Adrenal gland (tissue), 12 donors: ENCODE data around the gene DLK1. TPM values are rescaled to one million over a fixed set of nuclear protein-coding genes. Genes with fewer than 3 reads are reported as not detected.

Source experiments
- DNase-seq, 7 donors: peaks; one replicate each; pipeline ENCODE4 v3.0.0-alpha.2; 2019 to 2020
- H3K27ac ChIP-seq, 5 donors: fragments of 200-600 bp; sonication (generic) in 4 of 5; 1 replicate in 3 of 5; 2 replicates in 2 of 5; pipeline versions ENCODE4 v1.5.1 to v1.8.0; 2016 to 2020; ENCODE audit warnings: mild to moderate bottlenecking in 1 of 5
- H3K27me3 ChIP-seq: fragments of 200-600 bp; 2 replicates; pipeline ENCODE4 v1.8.0; 2021
- H3K36me3 ChIP-seq, 2 donors: fragments of 200-600 bp; replicated peaks in 1 of 2; 1 replicate in 1 of 2; 2 replicates in 1 of 2; pipeline versions ENCODE4 v1.5.1 to v1.8.0; 2018 to 2022
- H3K4me1 ChIP-seq, 2 donors: fragments of 200-600 bp; replicated peaks in 1 of 2; 1 replicate in 1 of 2; 2 replicates in 1 of 2; pipeline versions ENCODE4 v1.5.1 to v1.8.0; 2018 to 2021
- H3K4me3 ChIP-seq, 4 donors: fragments of 200-600 bp; sonication (generic) in 3 of 4; one replicate each; pipeline ENCODE4 v1.5.1; 2016 to 2018
- H3K9me3 ChIP-seq, 3 donors: fragments of 200-600 bp; sonication (generic) in 1 of 3; replicated peaks in 1 of 3; 1 replicate in 2 of 3; 2 replicates in 1 of 3; pipeline versions ENCODE4 v1.5.1 to v1.8.0; 2016 to 2021
- POLR2A ChIP-seq, 2 donors: fragments of 450-650 bp; IDR thresholded peaks; one replicate each; pipeline ENCODE4 v1.6.1; 2017; ENCODE audit warnings: antibody characterized with exemption in 2 of 2, mild to moderate bottlenecking in 2 of 2, moderate library complexity in 1 of 2
- WGBS, 4 donors: extraction: QIAGEN DNeasy Blood & Tissue Kit in 2 of 4; methylation state at CpG; one replicate each; pipeline versions ENCODE4 v1.1.5 to v1.1.7; 2013 to 2017; 5-methylcytosine and 5-hydroxymethylcytosine counted together
- intact Hi-C, 2 donors: fragments of 100-400 bp; cut with DNase I; formaldehyde crosslinking; loops; one replicate each; pipeline versions ENCODE4 v1.14.1 to v1.15.0; 2022 to 2023
- polyA plus RNA-seq, 3 donors: library from polyadenylated mRNA; stranded (reverse); fragments of 200-250 nt in 2 of 3; fragments of 350-450 nt in 1 of 3; fragmentation: Illumina TruSeq in 1 of 3; extraction: RNeasy Lipid Tissue Mini Kit (QIAGEN cat#74804) in 1 of 3; gene quantifications; one replicate each; pipeline ENCODE4 v1.2.3, GENCODE V29; 2013 to 2014
- total RNA-seq, 9 donors: library from RNA; depleted of rRNA in 4 of 9; stranded (reverse); fragments of >200 nt in 4 of 9; fragments of 120-200 nt in 1 of 9; fragmentation: NEBNext Ultra II Directional in 1 of 9; extraction: Animal tissue kit (Norgen Biotek cat#: 25700) in 1 of 9; gene quantifications; one replicate each; pipeline versions ENCODE4 v1.1.0 to v1.2.4, GENCODE V29; 2013 to 2023
- TF ChIP-seq, protein P1 (sequence below), 6 experiments: fragments of 450-650 bp in 4 of 6; fragments of 200-600 bp in 2 of 6; sonication (generic) in 1 of 6; IDR thresholded peaks; 1 replicate in 5 of 6; 2 replicates in 1 of 6; pipeline versions ENCODE4 v1.5.1 to v1.8.0; 2016 to 2021; ENCODE audit warnings: antibody characterized with exemption in 6 of 6, mild to moderate bottlenecking in 2 of 6, moderate library complexity in 1 of 6
- donor health status: healthy with polysubstance abuse.
- donor health status: Bipolar disorder and iron deficiency.
- donor health status: DM: yes; HTN: yes; CAD: no.
- donor health status: DM: no; HTN: no; CAD: no.
- donor health status: DM: no; HTN: no; CAD: no.
- donor health status: DM: yes; HTN: yes; CAD: no.

DLK1 gene
- total and polyA plus RNA-seq, 12 donors, result 426 to 2,787 (median 1,682) TPM

DNA sequence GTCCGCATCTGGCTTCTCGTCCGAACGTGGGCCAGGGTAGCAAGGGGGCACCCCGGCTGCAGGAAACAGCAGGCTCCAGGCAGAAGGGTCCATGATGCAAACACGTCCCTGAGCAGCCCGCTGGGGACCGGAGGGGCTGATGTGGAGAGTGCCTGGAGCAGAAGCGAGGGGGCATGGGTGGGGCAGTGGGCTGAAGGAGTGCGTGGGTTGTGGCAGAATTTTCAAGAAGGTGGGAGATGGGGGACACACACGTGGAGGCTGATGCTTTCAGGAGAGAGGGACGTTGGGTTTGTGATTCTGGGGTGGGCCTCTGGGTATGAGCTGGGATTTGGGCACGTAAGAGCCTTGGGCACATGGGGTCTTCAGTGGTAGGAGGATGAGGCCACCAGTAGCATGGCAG lies 45.6 kb upstream of the DLK1 start:
- H3K27me3 ChIP-seq, result no peaks in the 10 kb centered on the region
- H3K4me1 ChIP-seq, result peaks cover 19 to 51% of the 10 kb centered on the region in 2 donors
- H3K36me3 ChIP-seq, result no peaks in the 10 kb centered on the region
- H3K4me3 ChIP-seq, result no peak overlapping the region
- TF ChIP-seq POLR2A (IDR thresholded peaks at IDR 0.05), result no peak
- TF ChIP-seq, protein P1, sequence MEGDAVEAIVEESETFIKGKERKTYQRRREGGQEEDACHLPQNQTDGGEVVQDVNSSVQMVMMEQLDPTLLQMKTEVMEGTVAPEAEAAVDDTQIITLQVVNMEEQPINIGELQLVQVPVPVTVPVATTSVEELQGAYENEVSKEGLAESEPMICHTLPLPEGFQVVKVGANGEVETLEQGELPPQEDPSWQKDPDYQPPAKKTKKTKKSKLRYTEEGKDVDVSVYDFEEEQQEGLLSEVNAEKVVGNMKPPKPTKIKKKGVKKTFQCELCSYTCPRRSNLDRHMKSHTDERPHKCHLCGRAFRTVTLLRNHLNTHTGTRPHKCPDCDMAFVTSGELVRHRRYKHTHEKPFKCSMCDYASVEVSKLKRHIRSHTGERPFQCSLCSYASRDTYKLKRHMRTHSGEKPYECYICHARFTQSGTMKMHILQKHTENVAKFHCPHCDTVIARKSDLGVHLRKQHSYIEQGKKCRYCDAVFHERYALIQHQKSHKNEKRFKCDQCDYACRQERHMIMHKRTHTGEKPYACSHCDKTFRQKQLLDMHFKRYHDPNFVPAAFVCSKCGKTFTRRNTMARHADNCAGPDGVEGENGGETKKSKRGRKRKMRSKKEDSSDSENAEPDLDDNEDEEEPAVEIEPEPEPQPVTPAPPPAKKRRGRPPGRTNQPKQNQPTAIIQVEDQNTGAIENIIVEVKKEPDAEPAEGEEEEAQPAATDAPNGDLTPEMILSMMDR (IDR thresholded peaks at IDR 0.05), result no peak
- peak overlapping the region in 4 of 5 donors; percentile 38 to 91 (median 76) for H3K27ac ChIP-seq
- no peak for DNase-seq
- H3K9me3 ChIP-seq, result no peaks in the 10 kb centered on the region
- intact Hi-C loops, result no loop called here
- WGBS, 4 donors, result 80 to 89% (median 82%) methylated on average over 13 of the region's 13 CpGs

DNA sequence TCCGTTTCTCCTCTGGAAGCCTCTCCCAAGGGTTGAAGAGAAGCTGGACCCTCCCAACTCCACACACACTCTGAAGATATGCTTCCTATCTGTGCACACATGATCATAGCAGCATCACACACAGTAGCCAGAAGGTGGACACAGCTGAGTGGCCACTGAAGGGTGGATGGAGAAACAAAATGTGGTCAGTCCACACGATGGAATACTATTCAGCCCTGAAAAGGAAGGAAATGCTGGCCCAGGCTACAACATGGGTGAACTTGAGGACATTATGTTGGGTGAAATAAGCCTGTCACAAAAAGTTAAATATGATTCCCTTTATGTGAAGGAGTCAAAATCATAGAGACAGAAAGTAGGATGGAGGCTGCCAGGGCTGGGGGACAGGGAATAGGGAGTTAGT lies 43.9 kb upstream of the DLK1 start:
- intact Hi-C loops, result no loop called here
- 87 to 91% (median 88%) methylated on average over 1 to 2 of the region's 2 CpGs for WGBS, 4 donors
- TF ChIP-seq POLR2A (IDR thresholded peaks at IDR 0.05), result no peak
- TF ChIP-seq, protein P1 (IDR thresholded peaks at IDR 0.05), result no peak
- Histone ChIP-seq H3K9me3 (no peaks in the 10 kb centered on the region), H3K36me3 (no peaks in the 10 kb centered on the region), H3K4me1 (peaks cover 9 to 36% of the 10 kb centered on the region in 2 donors), H3K4me3 (no peak overlapping the region), H3K27me3 (no peaks in the 10 kb centered on the region), H3K27ac (no peak overlapping the region)
- no peak for DNase-seq

DNA sequence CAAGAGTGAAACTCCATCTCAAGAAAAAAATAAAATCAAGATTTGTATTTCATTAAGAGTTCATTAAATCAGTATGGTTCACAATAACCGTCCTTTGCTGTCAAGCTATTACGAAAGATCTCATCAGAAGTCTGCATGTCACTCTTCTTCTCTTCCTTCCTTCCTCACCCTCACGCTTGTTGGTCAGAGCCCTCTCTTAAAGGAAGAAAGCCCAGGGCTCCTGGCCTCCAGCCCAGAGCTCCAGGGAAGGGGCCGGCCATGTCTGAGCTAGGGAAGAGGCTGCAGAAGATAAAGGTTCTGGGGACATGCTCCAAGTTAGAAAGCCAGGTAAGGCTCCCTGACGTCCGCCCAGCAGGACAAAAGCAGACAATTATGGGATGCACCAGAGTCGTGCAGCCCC lies 43.1 kb upstream of the DLK1 start:
- no peaks in the 10 kb centered on the region for H3K27me3 ChIP-seq
- no peak overlapping the region for H3K4me3 ChIP-seq
- no peaks in the 10 kb centered on the region for H3K36me3 ChIP-seq
- DNase-seq, result no peak
- H3K4me1 ChIP-seq, result peaks cover 11 to 30% of the 10 kb centered on the region in 2 donors
- WGBS, 4 donors, result 34 to 66% (median 53%) methylated on average over 6 to 7 of the region's 7 CpGs
- H3K27ac ChIP-seq, result peak overlapping the region in 1 of 5 donors; percentile 17
- no peaks in the 10 kb centered on the region for H3K9me3 ChIP-seq
- no peak for TF ChIP-seq POLR2A (IDR thresholded peaks at IDR 0.05)
- TF ChIP-seq, protein P1 (IDR thresholded peaks at IDR 0.05), result no peak
- intact Hi-C loops, result no loop called here

DNA sequence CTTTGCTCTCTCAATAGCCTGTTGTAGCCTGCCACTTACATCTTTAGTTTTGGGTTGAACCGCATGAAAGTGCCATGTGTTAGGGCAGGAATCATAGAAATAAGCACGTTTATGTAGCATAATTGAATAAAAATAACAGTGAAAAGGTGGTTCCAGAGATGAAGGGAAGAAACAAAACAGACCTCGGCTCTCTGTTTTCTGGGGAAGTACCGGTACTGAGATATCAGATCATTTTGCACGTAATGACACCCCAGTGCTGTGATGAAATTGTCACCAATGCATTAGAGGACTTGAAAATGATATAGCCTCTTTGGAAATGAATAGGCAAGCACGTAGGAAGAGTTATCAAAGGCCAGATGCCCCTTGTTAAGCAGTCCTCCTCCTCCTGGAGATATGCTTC lies 42.5 kb upstream of the DLK1 start:
- no peaks in the 10 kb centered on the region for H3K36me3 ChIP-seq
- 66 to 80% (median 78%) methylated on average over 6 of the region's 6 CpGs for WGBS, 4 donors
- H3K9me3 ChIP-seq, result no peaks in the 10 kb centered on the region
- H3K27ac ChIP-seq, result no peak overlapping the region
- no peak for TF ChIP-seq POLR2A (IDR thresholded peaks at IDR 0.05)
- TF ChIP-seq, protein P1 (IDR thresholded peaks at IDR 0.05), result no peak
- intact Hi-C loops, result no loop called here
- no peak overlapping the region for H3K4me3 ChIP-seq
- peaks cover 13 to 28% of the 10 kb centered on the region in 2 donors for H3K4me1 ChIP-seq
- DNase-seq, result no peak
- no peaks in the 10 kb centered on the region for H3K27me3 ChIP-seq
